ENCODE measurements around the gene GALNT9. TPM values are rescaled to one million over a fixed set of nuclear protein-coding genes. Genes with fewer than 3 reads are reported as not detected.

The GALNT9 gene
- total and polyA plus RNA-seq, 2 donors (not counting 1 experiment from before 2014, with no cell fraction given) = 0.71 to 2.4 TPM

DNA sequence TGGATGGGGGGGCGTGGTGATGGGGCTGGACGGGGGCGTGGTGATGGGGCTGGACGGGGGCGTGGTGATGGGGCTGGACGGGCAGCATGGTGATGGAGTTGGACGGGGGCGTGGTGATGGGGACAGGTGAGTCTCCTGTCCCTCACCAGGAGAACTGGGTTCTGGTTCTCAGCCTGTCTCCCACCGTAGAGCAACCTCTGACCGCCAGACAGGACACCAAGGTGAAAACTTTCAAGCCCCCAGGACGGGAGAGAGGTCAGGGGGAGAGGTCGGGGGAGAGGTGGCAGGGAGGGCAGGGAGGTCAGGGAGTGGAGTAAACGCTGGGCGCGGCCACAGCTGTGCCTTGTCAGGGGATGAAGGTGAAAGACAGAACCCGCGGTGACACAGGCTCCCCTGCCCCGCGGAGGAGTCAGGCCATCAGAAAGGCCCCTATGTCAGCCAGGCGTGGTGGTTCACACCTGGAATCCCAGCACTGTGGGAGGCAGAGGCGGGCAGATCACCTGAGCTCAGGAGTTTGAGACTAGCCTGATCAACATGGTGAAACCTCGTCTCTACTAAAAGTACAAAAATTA is 84.6 kb downstream of the GALNT9 start:
- H3K9ac ChIP-seq (ENCODE audit: low read length) = no peak overlapping the region
- no peak overlapping the region for H3K4me2 ChIP-seq (replicated peaks; ENCODE audit: low read depth, low read length, poor library complexity, severe bottlenecking)
- no peaks in the 10 kb centered on the region for H3K4me1 Mint-ChIP-seq
- H3K9me3 ChIP-seq (ENCODE audit: control extremely low read depth in 1 of 3, control insufficient read depth in 2 of 3, insufficient read depth in 1 of 3, low read length in 2 of 3) = peaks cover 0 to 3% (median 0%) of the 10 kb centered on the region in 3 donors
- no peaks in the 10 kb centered on the region for H3K9me3 Mint-ChIP-seq (ENCODE audit: insufficient read depth)
- H3K79me2 ChIP-seq (ENCODE audit: control insufficient read depth, insufficient read depth, low read length) = no peaks in the 10 kb centered on the region
- no peaks in the 10 kb centered on the region for H4K20me1 ChIP-seq (ENCODE audit: control insufficient read depth, insufficient read depth, low read length, poor library complexity, severe bottlenecking)
- TF ChIP-seq, protein P1, sequence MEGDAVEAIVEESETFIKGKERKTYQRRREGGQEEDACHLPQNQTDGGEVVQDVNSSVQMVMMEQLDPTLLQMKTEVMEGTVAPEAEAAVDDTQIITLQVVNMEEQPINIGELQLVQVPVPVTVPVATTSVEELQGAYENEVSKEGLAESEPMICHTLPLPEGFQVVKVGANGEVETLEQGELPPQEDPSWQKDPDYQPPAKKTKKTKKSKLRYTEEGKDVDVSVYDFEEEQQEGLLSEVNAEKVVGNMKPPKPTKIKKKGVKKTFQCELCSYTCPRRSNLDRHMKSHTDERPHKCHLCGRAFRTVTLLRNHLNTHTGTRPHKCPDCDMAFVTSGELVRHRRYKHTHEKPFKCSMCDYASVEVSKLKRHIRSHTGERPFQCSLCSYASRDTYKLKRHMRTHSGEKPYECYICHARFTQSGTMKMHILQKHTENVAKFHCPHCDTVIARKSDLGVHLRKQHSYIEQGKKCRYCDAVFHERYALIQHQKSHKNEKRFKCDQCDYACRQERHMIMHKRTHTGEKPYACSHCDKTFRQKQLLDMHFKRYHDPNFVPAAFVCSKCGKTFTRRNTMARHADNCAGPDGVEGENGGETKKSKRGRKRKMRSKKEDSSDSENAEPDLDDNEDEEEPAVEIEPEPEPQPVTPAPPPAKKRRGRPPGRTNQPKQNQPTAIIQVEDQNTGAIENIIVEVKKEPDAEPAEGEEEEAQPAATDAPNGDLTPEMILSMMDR (IDR thresholded peaks at IDR 0.05) = no peak
- TF ChIP-seq EZH2 (IDR thresholded peaks at IDR 0.05; ENCODE audit: borderline replicate concordance, insufficient read depth, low read depth, low read length, poor library complexity, severe bottlenecking) = no peak
- no peaks in the 10 kb centered on the region for H3K4me1 ChIP-seq (ENCODE audit: control insufficient read depth in 2 of 2, insufficient read depth in 2 of 2, low read length in 2 of 2)
- no peak for DNase-seq
- WGBS (ENCODE audit: insufficient coverage) = 89% methylated on average over 20 of the region's 22 CpGs
- ATAC-seq (ENCODE audit: low read depth) = no peak
- H3K27ac ChIP-seq (ENCODE audit: low read length in 2 of 2) = no peak overlapping the region
- no peak overlapping the region for H3K4me3 ChIP-seq (ENCODE audit: control extremely low read depth in 1 of 5, extremely low read depth in 1 of 5, insufficient read depth in 1 of 5, low read depth in 2 of 5, low read length in 4 of 5)
- no peaks in the 10 kb centered on the region for H3K36me3 ChIP-seq (replicated peaks in 1 of 2; ENCODE audit: control extremely low read depth in 1 of 2, control insufficient read depth in 1 of 2, extremely low read depth in 1 of 2, insufficient read depth in 2 of 2, low read length in 1 of 2)
- H3K27ac Mint-ChIP-seq = no peak overlapping the region
- ChIA-PET POLR2A (no interaction called here), CTCF (no interaction called here)
- peaks cover 9% of the 10 kb centered on the region for H3K27me3 Mint-ChIP-seq
- H2AFZ ChIP-seq (ENCODE audit: insufficient read depth, low read depth, low read length, poor library complexity, severe bottlenecking) = no peak overlapping the region
- H3K4me3 Mint-ChIP-seq = no peak overlapping the region
- intact Hi-C loops (cut with micrococcal nuclease) = no loop called here
- H3K27me3 ChIP-seq (replicated peaks in 1 of 4; ENCODE audit: control extremely low read depth in 1 of 4, control insufficient read depth in 3 of 4, insufficient read depth in 4 of 4, low read length in 3 of 4) = peaks cover 0 to 3% (median 0%) of the 10 kb centered on the region in 4 experiments

- no peaks in the 10 kb centered on the region for H3K27me3 ChIP-seq (replicated peaks in 1 of 4; ENCODE audit: control extremely low read depth in 1 of 4, control insufficient read depth in 3 of 4, insufficient read depth in 4 of 4, low read length in 3 of 4)
- CTCF ChIA-PET = no interaction called here
These were observed 85.6 kb downstream of the GALNT9 start for GRCh38 chr12:132243596-132244310.

More at GRCh38 chr12:132243596-132244310, 85.6 kb downstream of the GALNT9 start:
- DNase-seq (no peak), ATAC-seq (ENCODE audit: low read depth) (no peak)
- Mint-ChIP-seq H3K27me3 (peaks cover 6% of the 10 kb centered on the region), H3K4me1 (no peaks in the 10 kb centered on the region), H3K4me3 (no peak overlapping the region), H3K9me3 (ENCODE audit: insufficient read depth) (no peaks in the 10 kb centered on the region), H3K27ac (no peak overlapping the region)
- Histone ChIP-seq H3K27ac (ENCODE audit: low read length in 2 of 2) (no peak overlapping the region), H3K36me3 (replicated peaks in 1 of 2; ENCODE audit: control extremely low read depth in 1 of 2, control insufficient read depth in 1 of 2, extremely low read depth in 1 of 2, insufficient read depth in 2 of 2, low read length in 1 of 2) (no peaks in the 10 kb centered on the region), H3K79me2 (ENCODE audit: control insufficient read depth, insufficient read depth, low read length) (no peaks in the 10 kb centered on the region), H4K20me1 (ENCODE audit: control insufficient read depth, insufficient read depth, low read length, poor library complexity, severe bottlenecking) (no peaks in the 10 kb centered on the region), H3K9me3 (ENCODE audit: control extremely low read depth in 1 of 3, control insufficient read depth in 2 of 3, insufficient read depth in 1 of 3, low read length in 2 of 3) (peaks cover 0 to 3% (median 0%) of the 10 kb centered on the region in 3 donors), H3K4me1 (ENCODE audit: control insufficient read depth in 2 of 2, insufficient read depth in 2 of 2, low read length in 2 of 2) (no peaks in the 10 kb centered on the region), H3K4me2 (replicated peaks; ENCODE audit: low read depth, low read length, poor library complexity, severe bottlenecking) (no peak overlapping the region), H2AFZ (ENCODE audit: insufficient read depth, low read depth, low read length, poor library complexity, severe bottlenecking) (no peak overlapping the region), H3K4me3 (ENCODE audit: control extremely low read depth in 1 of 5, extremely low read depth in 1 of 5, insufficient read depth in 1 of 5, low read depth in 2 of 5, low read length in 4 of 5) (no peak overlapping the region), H3K9ac (ENCODE audit: low read length) (no peak overlapping the region)
- intact Hi-C loops (cut with micrococcal nuclease) = no loop called here
- no peak for TF ChIP-seq EZH2 (IDR thresholded peaks at IDR 0.05; ENCODE audit: borderline replicate concordance, insufficient read depth, low read depth, low read length, poor library complexity, severe bottlenecking)
- TF ChIP-seq, protein P1 (IDR thresholded peaks at IDR 0.05) = no peak
- WGBS (ENCODE audit: insufficient coverage) = 37% methylated on average over 15 of the region's 29 CpGs
- POLR2A ChIA-PET = no interaction called here

Data from B cell (primary cell).